ENCODE measurements around the gene ZNF621. TPM values are rescaled to one million over a fixed set of nuclear protein-coding genes. Genes with fewer than 3 reads are reported as not detected.

ZNF621 gene
- total and polyA plus RNA-seq, 2 experiments from 2014 or later = 5.9 to 14.7 TPM

- no peak for TF ChIP-seq CTCF (IDR thresholded peaks at IDR 0.05; ENCODE audit: poor library complexity)
- TF ChIP-seq EZH2 (IDR thresholded peaks at IDR 0.05; ENCODE audit: borderline replicate concordance) = no peak
- DNase-seq (ENCODE audit: low spot score) = no peak
- H3K9me2 ChIP-seq (replicated peaks; ENCODE audit: insufficient read depth) = no peaks in the 10 kb centered on the region
- H2AFZ ChIP-seq = no peak overlapping the region
- H3K27ac ChIP-seq = no peak overlapping the region
- no peaks in the 10 kb centered on the region for H4K20me1 ChIP-seq (ENCODE audit: insufficient read depth, poor library complexity, severe bottlenecking)
- no peak overlapping the region for H3K4me3 ChIP-seq
- H3K4me2 ChIP-seq = no peak overlapping the region
- H3K4me1 ChIP-seq (ENCODE audit: insufficient read depth) = no peaks in the 10 kb centered on the region
- no peaks in the 10 kb centered on the region for H3K27me3 ChIP-seq
- WGBS (ENCODE audit: low lambda C conversion rate, missing lambda C conversion rate) = 85% methylated on average over 4 of the region's 4 CpGs
- H3K36me3 ChIP-seq (replicated peaks; ENCODE audit: insufficient read depth, low read depth) = no peaks in the 10 kb centered on the region
- no peaks in the 10 kb centered on the region for H3K9me3 ChIP-seq (ENCODE audit: low read depth)
- H3K79me2 ChIP-seq = no peaks in the 10 kb centered on the region
These were observed 51.6 kb downstream of the ZNF621 start for GRCh38 chr3:40576396-40576795.

- no peak for TF ChIP-seq EZH2 (IDR thresholded peaks at IDR 0.05; ENCODE audit: borderline replicate concordance)
- peak; percentile 95 for TF ChIP-seq CTCF (IDR thresholded peaks at IDR 0.05; ENCODE audit: poor library complexity)
- TF ChIP-seq EZH2phosphoT487 (IDR thresholded peaks at IDR 0.05; ENCODE audit: low read depth, severe bottlenecking, unreplicated experiment) = no peak
- no peaks in the 10 kb centered on the region for H3K9me2 ChIP-seq (replicated peaks; ENCODE audit: insufficient read depth)
- peaks cover 10% of the 10 kb centered on the region for H3K4me1 ChIP-seq (ENCODE audit: insufficient read depth)
- WGBS (ENCODE audit: low lambda C conversion rate, missing lambda C conversion rate) = 3% methylated on average over 2 of the region's 2 CpGs
- no peak overlapping the region for H3K4me2 ChIP-seq
- no peak overlapping the region for H2AFZ ChIP-seq
- peak; percentile 86 for DNase-seq (ENCODE audit: low spot score)
- H4K20me1 ChIP-seq (ENCODE audit: insufficient read depth, poor library complexity, severe bottlenecking) = no peaks in the 10 kb centered on the region
- no peaks in the 10 kb centered on the region for H3K9me3 ChIP-seq (ENCODE audit: low read depth)
- no peaks in the 10 kb centered on the region for H3K36me3 ChIP-seq (replicated peaks; ENCODE audit: insufficient read depth, low read depth)
- no peak overlapping the region for H3K27ac ChIP-seq
- no peaks in the 10 kb centered on the region for H3K27me3 ChIP-seq
- no peaks in the 10 kb centered on the region for H3K79me2 ChIP-seq
- H3K4me3 ChIP-seq = no peak overlapping the region
These were observed 55.8 kb downstream of the ZNF621 start for GRCh38 chr3:40580494-40581091.

- H3K4me3 ChIP-seq = no peak overlapping the region
- no peaks in the 10 kb centered on the region for H3K36me3 ChIP-seq (replicated peaks; ENCODE audit: insufficient read depth, low read depth)
- no peaks in the 10 kb centered on the region for H3K9me2 ChIP-seq (replicated peaks; ENCODE audit: insufficient read depth)
- H4K20me1 ChIP-seq (ENCODE audit: insufficient read depth, poor library complexity, severe bottlenecking) = no peaks in the 10 kb centered on the region
- H2AFZ ChIP-seq = no peak overlapping the region
- peaks cover 13% of the 10 kb centered on the region for H3K4me1 ChIP-seq (ENCODE audit: insufficient read depth)
- no peaks in the 10 kb centered on the region for H3K79me2 ChIP-seq
- H3K27ac ChIP-seq = no peak overlapping the region
- no peak for TF ChIP-seq EZH2 (IDR thresholded peaks at IDR 0.05; ENCODE audit: borderline replicate concordance)
- TF ChIP-seq EZH2phosphoT487 (IDR thresholded peaks at IDR 0.05; ENCODE audit: low read depth, severe bottlenecking, unreplicated experiment) = no peak
- no peak for TF ChIP-seq CTCF (IDR thresholded peaks at IDR 0.05; ENCODE audit: poor library complexity)
- WGBS (ENCODE audit: low lambda C conversion rate, missing lambda C conversion rate) = 100% methylated on average over 1 of the region's 1 CpG
- H3K27me3 ChIP-seq = no peaks in the 10 kb centered on the region
- H3K4me2 ChIP-seq = no peak overlapping the region
- no peak for DNase-seq (ENCODE audit: low spot score)
- H3K9me3 ChIP-seq (ENCODE audit: low read depth) = no peaks in the 10 kb centered on the region
These were observed 56.4 kb downstream of the ZNF621 start for GRCh38 chr3:40581166-40581565.

All from hepatocyte (in vitro differentiated cells).